Iris pigment epithelial cell (primary cell): Measurements from ENCODE around the gene FIGN.
A peak's percentile ranks its signal among the peaks of the same experiment; 100 is the strongest.

ENCODE experiments used
- DNase-seq: peaks from one replicate; pipeline ENCODE4 v3.0.0-alpha.2; 2011; ENCODE audit warnings: low read depth

Gene FIGN

GRCh38 chr2:163612332-163612731, 123.5 kb downstream of the FIGN start:
- no peak for DNase-seq

DNA sequence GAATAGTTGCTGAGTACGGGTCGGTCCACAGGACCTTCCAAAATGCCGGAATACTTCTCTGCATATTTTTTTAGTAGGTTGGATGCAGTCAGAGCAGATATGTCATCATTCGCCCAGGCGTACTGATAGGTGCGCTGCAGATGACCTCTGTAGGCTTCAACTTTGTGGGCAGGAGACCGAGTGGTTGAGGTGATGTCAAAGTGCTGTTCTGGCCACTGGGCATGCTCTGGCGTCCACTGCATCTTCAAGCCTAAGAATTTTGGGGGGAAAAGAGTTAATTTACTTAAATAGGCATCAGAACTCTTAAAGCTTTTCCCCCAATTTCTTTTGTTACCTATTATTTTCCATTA, 124.3 kb downstream of the FIGN start:
- DNase-seq = no peak

DNA sequence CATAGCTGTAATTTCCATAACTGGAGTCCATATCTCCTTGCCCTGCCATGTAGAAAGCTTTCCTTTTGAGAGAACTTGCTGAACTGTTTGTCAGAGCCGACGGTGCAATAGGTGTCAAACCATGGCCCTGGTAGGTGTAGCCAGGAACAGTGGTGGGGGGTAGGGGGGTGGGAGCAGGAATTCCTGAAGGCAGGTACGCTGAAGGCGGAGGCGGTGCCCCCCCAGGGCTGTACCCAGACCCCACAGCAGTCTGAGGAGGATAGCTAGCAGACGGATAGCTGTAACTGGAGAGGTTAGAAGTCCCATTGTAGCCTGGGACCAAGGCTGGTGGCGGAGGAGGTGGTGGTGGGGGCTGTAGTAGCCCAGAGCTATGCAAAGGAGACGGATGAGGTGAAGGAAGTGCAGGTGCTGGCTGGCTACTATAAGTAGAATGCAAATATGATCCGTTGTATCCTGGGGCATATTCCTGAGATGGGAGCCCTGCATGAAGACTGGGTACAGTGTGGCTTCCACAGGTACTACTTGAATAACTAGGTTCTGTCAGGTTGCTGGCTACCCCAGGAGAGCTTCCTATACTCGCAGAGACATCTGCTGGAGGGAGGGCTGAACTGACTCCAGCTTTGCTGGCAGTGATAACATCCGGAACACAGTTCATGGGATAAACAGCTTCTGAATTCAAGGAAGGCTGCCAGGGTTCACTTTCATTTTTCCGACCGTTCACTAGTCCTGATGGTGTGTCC, 124.8 kb downstream of the FIGN start:
- DNase-seq = no peak

- DNase-seq = no peak
Measured at GRCh38 chr2:163607630-163608029, 128.2 kb downstream of the FIGN start.

DNA sequence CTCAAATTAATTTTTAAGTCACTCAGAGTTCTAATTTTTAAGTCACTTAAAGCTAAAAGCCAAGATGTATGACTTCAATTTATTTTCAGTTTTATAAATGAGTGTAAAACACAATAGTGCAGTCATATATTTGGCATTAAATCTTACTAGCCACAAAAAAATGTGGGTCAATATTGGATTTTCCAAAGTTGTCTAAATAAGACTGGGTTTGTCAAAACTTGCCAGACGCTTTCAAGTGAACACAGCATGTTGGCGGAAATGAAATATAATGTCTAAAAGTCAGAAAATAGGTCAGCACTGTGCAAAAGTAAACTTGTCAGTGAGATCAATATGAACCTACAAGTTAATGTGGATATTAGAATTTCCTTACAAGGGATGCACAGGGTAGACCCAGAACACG, 128.9 kb downstream of the FIGN start:
- no peak for DNase-seq

DNA sequence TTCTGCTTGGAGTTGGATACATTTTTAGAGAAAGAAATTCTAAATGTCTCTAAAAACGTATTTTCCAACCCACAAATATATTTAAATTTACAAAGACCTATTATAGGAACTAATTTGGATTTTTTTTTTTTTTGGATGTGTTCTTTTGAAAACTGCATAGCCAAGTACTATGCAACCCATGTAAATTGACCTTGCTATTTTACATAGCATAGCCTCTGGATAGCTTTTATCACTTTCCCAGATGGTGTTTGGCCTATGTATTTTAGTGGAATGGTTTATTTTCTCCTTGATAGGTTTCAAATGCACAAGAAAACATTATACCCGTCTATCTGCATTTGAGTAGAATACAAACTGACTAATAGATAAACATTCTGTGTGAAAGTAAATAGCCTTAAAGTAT, 130.0 kb downstream of the FIGN start:
- DNase-seq = no peak

GRCh38 chr2:163604941-163605555, 130.8 kb downstream of the FIGN start:
- peak; percentile 83 for DNase-seq

GRCh38 chr2:163602196-163602595, 133.6 kb downstream of the FIGN start:
- DNase-seq = no peak

DNA sequence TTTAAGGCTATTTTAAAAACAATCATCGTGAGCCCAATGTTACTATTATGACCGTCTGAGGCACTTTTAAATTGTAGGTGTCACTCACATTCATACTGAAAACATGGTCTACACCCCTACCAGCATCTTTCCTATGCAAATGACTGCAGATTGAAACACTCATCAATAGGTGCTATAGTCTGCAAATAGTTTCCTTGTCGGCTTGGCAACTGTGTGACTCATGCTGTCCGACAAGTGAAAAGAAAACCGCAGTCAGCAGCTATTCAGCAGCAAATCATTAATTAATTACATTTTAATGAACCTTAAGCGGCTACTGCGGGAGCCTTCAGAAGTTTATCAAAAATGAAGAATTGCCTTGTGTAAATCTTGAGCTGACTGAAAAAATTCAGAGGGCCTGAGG, 134.4 kb downstream of the FIGN start:
- peak; percentile 51 for DNase-seq

DNA sequence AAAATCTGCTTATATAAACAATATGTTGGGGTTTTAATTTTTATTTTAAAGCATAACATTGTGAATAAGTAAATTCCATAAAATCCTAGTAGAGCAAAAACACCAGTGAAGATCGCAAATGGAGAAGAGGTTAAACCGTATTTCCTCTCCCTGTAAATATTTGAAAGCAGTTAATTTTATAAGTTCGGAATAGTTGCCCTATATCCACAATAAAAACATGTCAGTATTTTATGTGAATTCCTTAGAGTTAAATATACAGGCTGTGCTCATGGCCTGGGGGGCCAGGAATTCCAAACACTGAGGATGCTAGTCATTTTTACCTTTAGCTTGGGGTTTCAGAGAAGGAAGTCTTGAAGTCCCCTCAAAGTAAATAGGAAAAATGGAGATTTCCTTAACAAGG, 135.0 kb downstream of the FIGN start:
- DNase-seq = no peak

GRCh38 chr2:163595028-163595427, 140.8 kb downstream of the FIGN start:
- peak; percentile 10 for DNase-seq

- no peak for DNase-seq
Measured at GRCh38 chr2:163594497-163594896, 141.3 kb downstream of the FIGN start.

- DNase-seq = no peak
Measured at GRCh38 chr2:163593982-163594381, 141.8 kb downstream of the FIGN start.

DNA sequence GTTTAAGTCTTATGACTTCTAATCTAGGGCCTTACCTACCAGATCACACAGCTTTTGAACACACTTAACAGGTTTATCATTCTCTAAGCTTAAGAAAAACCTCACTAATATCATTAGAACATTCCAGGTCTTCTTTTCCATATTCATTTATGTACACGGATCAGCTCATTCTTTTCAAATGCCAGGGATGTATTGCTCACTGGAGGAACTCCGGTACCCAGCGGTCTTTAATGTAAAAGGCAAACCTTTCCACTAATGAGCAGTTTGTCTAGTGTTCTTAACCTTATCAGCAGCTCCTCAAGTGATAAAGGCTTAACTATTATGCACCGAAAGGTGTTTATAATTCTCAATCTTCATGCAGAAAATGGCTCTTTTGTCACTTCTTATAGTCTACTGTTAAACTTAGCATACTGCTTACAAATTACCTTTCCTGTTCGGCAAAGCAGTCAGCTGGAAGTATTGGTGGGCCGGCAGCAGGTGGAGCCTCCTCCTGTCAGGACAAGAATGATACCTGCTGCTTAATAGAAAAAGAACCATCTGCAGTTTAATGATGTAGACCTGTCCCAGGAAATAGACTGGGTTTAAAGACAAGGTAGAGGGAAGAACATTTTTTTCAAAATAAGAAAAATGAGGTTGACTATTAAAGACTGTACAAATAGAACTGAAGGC, 142.7 kb downstream of the FIGN start:
- DNase-seq = no peak

- no peak for DNase-seq
Measured at GRCh38 chr2:163591461-163591860, 144.3 kb downstream of the FIGN start.

DNA sequence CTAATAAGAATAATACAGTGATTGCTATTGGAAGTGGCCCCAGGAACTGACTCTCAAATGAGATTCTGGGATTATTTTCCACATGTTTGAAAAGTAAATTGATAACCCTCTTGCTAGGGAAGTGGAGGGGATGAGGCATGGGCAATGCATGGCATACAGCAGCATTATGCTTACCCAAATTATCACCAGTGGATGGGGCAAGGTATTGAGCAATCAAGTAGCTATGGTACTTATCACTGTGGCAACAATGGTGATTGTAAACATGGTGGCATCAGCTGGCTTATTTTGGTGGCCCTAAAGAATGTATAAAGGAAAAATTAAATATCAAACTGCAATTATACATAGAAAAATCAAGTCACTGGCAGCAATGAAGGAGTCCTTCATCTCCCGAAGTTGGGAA, 155.1 kb downstream of the FIGN start:
- no peak for DNase-seq

DNA sequence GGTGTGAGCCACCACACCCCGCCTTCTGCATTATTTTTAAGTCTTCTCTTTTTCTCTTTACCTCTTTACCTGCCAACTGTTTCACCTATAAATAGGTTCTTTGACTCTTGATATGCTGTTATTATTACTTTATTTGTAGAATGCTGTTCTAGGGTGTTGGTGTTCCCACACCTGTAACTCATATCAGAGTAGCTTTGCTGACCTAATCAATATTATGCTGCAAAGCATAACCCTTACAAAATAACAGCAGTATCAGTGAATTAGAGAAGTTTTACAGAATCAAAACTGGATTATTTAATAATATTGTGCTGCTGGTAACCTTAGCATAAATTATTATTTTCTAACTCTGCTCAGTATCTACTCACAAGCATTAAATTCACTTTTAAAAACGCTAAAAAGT, 161.5 kb downstream of the FIGN start:
- no peak for DNase-seq

GRCh38 chr2:163573652-163574051, 162.2 kb downstream of the FIGN start:
- DNase-seq = no peak

- DNase-seq = no peak
Measured at GRCh38 chr2:163572850-163573249, 163.0 kb downstream of the FIGN start.

GRCh38 chr2:163571423-163572102, 164.2 kb downstream of the FIGN start:
- no peak for DNase-seq

GRCh38 chr2:163570391-163570790, 165.4 kb downstream of the FIGN start:
- DNase-seq = no peak

DNA sequence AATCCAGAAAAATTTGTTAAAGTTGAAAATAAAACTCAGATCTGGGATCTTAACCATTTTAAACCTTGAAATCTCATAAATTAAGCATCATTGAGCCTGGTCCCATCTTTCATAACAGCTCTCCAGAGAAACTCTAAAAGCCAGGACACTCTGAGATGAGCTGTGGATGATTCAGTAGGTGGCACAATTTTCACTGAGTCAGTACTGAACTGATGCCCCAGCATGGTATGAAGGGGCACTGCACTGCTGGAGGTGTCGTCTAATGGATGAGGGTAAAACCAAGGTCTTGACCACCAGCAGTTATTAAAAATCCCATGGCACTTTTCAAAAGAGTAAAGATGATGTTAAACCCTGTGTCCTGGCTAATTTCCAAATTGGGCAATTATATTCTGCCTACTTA, 170.6 kb downstream of the FIGN start:
- DNase-seq = no peak

DNA sequence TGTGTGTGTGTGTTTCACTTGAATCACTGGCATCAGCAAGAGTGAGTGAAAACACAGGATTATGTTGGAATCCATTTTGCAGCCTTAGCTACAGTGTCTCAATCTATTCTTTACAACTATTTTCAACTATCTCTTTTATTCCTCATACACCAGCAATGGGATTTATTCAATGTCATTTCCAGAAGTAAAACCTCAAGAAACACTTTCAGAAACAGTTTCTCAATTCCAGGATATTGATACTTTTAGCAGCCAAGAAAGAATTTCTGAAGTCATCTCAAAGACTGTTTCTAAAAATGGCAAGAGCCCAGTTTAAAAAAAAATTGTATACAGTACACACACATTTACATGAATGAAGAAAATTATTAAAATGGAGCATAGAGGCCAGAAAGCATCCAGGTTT, 171.6 kb downstream of the FIGN start:
- no peak for DNase-seq
